Measurements from ENCODE around the gene NOP9.
"Not testable (repeated sequence)": the region's sequence is repeated elsewhere in the genome, so short reads cannot be mapped to it uniquely, and the experiment has no call there.

NOP9 gene

DNA sequence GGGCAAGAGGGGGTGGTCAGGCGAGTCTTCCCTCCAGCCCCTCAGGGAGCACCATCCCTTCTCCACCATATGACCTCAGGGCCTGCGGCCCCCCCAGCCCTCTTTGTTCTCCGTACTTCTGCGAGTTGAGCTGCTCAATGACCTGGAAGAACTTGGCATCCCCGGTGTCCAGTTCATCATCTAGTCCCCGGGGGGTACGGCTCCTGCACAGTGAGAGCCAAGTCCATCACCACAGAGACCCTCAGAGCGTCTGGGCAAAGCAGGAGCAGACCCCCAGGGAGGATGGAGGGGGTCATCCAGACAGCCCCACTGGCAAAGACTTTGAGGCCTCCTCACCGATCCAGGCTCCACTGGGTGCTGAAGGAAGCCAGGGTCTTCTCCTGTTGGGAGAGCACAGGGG lies 26.3 kb downstream of the NOP9 start:
- H3K36me3 ChIP-seq (ENCODE audit: control insufficient read depth, low read depth, low read length) = no peaks in the 10 kb centered on the region
- no peak overlapping the region for H3K4me3 ChIP-seq (ENCODE audit: low read length)
- H3K9me3 ChIP-seq (ENCODE audit: control insufficient read depth, low read depth, low read length) = no peaks in the 10 kb centered on the region
- peaks cover 28% of the 10 kb centered on the region for H3K27me3 ChIP-seq (ENCODE audit: control insufficient read depth, insufficient read depth, low read length)
- H3K4me1 ChIP-seq (ENCODE audit: control insufficient read depth, low read depth, low read length) = no peaks in the 10 kb centered on the region
- H3K27ac ChIP-seq (ENCODE audit: low read length) = no peak overlapping the region
- H3K9ac ChIP-seq (ENCODE audit: low read length) = no peak overlapping the region

DNA sequence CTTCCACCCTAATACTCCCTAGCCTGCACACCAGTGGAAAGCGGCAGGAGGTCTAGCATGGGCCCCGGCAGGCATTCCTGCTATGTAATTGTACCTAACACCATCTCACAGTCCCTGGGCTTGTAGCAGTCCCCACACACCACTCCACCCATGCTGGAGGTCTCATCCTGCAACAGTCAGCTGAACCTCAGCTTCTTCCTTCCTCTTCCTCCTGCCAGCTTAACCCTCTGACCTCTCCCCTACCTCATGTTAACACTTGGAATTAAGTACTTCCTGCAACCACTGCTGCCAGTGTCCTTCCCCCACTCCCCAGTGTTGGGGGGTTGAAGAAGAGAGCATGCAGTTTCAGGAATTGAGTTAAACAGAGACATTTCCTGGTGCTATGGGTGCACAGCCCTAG lies 27.7 kb downstream of the NOP9 start:
- Histone ChIP-seq H3K4me1 (ENCODE audit: control insufficient read depth, low read depth, low read length) (no peaks in the 10 kb centered on the region), H3K9me3 (ENCODE audit: control insufficient read depth, low read depth, low read length) (no peaks in the 10 kb centered on the region), H3K27me3 (ENCODE audit: control insufficient read depth, insufficient read depth, low read length) (peaks cover 42% of the 10 kb centered on the region), H3K9ac (ENCODE audit: low read length) (no peak overlapping the region), H3K4me3 (ENCODE audit: low read length) (no peak overlapping the region), H3K36me3 (ENCODE audit: control insufficient read depth, low read depth, low read length) (no peaks in the 10 kb centered on the region), H3K27ac (ENCODE audit: low read length) (no peak overlapping the region)

DNA sequence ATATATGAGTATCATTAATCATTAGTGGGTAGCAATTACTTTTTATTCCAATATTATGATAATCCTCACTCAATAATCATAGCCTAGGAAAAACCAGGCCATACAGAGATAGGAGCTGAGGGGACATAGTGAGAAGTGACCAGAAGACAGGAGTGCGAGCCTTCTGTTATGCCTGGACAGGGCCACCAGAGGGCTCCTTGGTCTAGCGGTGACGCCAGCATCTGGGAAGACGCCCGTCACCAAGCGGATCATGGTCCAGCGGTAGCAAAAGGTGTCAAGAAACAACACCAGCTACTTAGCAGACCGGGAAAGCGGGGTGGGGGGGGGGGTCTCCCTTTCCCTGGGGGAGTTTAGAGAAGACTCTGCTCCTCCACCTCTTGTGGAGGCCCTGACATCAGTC lies 28.3 kb downstream of the NOP9 start:
- H3K27me3 ChIP-seq (ENCODE audit: control insufficient read depth, insufficient read depth, low read length) = peaks cover 48% of the 10 kb centered on the region
- H3K4me3 ChIP-seq (ENCODE audit: low read length); H3K27ac ChIP-seq (ENCODE audit: low read length); H3K9ac ChIP-seq (ENCODE audit: low read length); H3K4me1 ChIP-seq (ENCODE audit: control insufficient read depth, low read depth, low read length); H3K36me3 ChIP-seq (ENCODE audit: control insufficient read depth, low read depth, low read length); H3K9me3 ChIP-seq (ENCODE audit: control insufficient read depth, low read depth, low read length): not testable (repeated sequence)

DNA sequence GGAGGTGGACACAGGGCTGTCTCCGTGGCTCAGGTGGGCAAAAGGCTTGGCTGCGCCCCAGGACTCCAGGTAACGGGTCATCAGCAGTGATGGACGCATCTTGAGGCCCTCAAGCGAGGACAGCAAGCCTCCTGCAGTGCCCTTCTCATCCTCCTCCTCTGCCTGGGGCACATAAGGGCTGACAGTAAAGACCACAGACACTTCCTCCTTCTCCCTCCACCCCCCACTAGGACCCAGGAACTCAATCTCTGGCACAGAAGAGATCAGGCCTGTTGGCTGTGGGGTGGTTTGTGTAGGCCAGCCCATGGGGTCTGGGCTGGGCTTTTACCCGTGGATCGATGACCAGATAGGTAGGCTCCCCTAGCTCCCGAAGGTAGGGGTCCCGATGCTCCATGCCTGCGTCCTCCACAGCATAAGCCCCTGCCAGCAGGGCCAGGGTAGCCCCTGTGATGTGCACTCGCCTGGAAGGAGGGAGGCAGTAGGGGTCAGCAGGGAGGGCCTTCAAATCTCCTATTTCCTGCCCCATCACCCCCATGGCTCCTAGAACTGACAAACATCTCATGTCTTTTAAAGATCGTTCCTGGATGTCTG lies 29.5 kb downstream of the NOP9 start:
- peaks cover 54% of the 10 kb centered on the region for H3K27me3 ChIP-seq (ENCODE audit: control insufficient read depth, insufficient read depth, low read length)
- H3K9ac ChIP-seq (ENCODE audit: low read length) = no peak overlapping the region
- H3K4me1 ChIP-seq (ENCODE audit: control insufficient read depth, low read depth, low read length) = peaks cover 3% of the 10 kb centered on the region
- H3K9me3 ChIP-seq (ENCODE audit: control insufficient read depth, low read depth, low read length) = no peaks in the 10 kb centered on the region
- no peaks in the 10 kb centered on the region for H3K36me3 ChIP-seq (ENCODE audit: control insufficient read depth, low read depth, low read length)
- H3K27ac ChIP-seq (ENCODE audit: low read length) = no peak overlapping the region
- H3K4me3 ChIP-seq (ENCODE audit: low read length) = no peak overlapping the region

DNA sequence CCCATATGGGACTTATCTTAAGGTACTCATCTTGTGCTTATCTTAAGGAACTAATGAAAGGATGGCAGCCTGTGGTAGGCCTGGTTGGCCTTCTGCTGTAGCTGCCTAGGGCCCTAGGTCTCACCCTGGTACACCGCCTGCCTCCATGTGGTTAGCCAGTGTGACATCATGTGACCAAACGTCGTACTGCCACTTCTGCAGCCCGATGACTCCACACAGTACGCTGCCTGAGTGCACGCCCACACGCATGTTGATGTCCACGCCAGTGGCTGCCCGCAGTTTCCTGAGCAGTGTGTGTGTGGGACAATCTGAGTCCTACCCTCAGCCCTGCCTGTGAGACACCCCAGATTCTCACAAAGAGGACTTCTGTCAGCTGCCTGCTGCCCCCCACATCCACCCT lies 30.1 kb downstream of the NOP9 start:
- no peaks in the 10 kb centered on the region for H3K9me3 ChIP-seq (ENCODE audit: control insufficient read depth, low read depth, low read length)
- no peak overlapping the region for H3K4me3 ChIP-seq (ENCODE audit: low read length)
- H3K9ac ChIP-seq (ENCODE audit: low read length) = no peak overlapping the region
- H3K36me3 ChIP-seq (ENCODE audit: control insufficient read depth, low read depth, low read length) = no peaks in the 10 kb centered on the region
- H3K27ac ChIP-seq (ENCODE audit: low read length) = no peak overlapping the region
- H3K27me3 ChIP-seq (ENCODE audit: control insufficient read depth, insufficient read depth, low read length) = peaks cover 59% of the 10 kb centered on the region
- peaks cover 3% of the 10 kb centered on the region for H3K4me1 ChIP-seq (ENCODE audit: control insufficient read depth, low read depth, low read length)

DNA sequence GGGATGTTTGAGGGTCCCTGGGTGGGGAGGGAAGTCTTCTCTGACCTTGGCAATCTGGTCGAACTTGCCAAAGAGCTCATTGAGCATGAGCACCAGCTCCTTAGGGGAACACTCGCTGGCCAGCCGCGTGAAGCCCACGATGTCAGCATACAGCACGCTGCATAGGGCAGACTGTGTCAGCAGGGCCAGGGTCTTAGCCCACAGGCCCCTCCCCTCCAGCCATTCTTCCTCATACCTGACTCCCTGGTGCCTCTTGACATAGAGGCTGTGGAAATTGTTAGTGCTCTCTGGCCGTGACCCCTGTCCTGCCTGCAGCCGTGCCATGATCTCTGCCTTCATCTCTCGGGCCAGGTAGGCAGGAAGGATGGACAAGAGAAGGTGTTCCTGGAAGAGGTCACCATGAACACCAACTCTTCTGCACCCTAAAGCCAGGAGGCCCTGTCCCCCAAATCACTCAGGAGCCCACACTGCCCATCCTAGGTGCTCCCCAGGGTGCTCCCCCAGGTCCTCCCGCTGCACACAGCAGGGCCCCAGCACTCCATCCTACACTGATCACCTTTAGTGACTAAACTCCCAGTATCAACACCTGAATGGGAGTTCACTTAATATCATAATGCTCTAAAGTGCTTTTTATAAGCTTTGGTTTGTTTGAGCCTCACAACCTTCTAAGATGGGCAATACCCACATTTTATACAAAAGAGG lies 31.5 kb downstream of the NOP9 start:
- no peak overlapping the region for H3K9ac ChIP-seq (ENCODE audit: low read length)
- peaks cover 3% of the 10 kb centered on the region for H3K4me1 ChIP-seq (ENCODE audit: control insufficient read depth, low read depth, low read length)
- no peak overlapping the region for H3K4me3 ChIP-seq (ENCODE audit: low read length)
- H3K27me3 ChIP-seq (ENCODE audit: control insufficient read depth, insufficient read depth, low read length) = peaks cover 73% of the 10 kb centered on the region
- H3K27ac ChIP-seq (ENCODE audit: low read length) = no peak overlapping the region
- no peaks in the 10 kb centered on the region for H3K36me3 ChIP-seq (ENCODE audit: control insufficient read depth, low read depth, low read length)
- no peaks in the 10 kb centered on the region for H3K9me3 ChIP-seq (ENCODE audit: control insufficient read depth, low read depth, low read length)

DNA sequence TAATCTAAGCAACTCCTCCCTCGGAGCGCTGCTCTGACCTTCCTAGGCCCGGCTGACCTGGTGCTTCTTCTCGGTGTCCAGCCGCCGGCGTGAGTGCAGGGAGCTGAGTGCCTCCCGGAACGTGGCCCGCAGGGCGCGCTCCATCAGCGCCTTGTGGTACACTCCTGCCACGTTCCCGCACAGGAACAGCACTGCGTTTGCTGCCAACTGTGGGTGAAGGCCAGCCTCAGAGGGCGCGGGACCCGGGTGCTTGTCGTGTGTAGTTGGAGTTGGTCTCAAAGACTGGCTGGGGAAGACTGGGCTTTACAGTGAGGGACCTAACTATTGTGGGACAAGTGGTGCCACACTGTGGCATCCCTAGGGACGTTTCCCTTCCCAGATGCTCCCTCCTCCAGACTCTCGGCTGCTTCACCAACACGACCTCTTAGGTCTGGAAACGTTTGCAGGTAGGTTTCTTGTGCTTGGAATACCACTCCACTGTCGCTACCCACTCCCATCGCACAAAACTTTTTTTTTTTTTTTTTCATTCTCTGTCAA lies 32.1 kb downstream of the NOP9 start:
- no peak overlapping the region for H3K27ac ChIP-seq (ENCODE audit: low read length)
- peak overlapping the region; percentile 48 for H3K4me3 ChIP-seq (ENCODE audit: low read length)
- H3K9me3 ChIP-seq (ENCODE audit: control insufficient read depth, low read depth, low read length) = no peaks in the 10 kb centered on the region
- no peaks in the 10 kb centered on the region for H3K36me3 ChIP-seq (ENCODE audit: control insufficient read depth, low read depth, low read length)
- no peak overlapping the region for H3K9ac ChIP-seq (ENCODE audit: low read length)
- peaks cover 3% of the 10 kb centered on the region for H3K4me1 ChIP-seq (ENCODE audit: control insufficient read depth, low read depth, low read length)
- H3K27me3 ChIP-seq (ENCODE audit: control insufficient read depth, insufficient read depth, low read length) = peaks cover 80% of the 10 kb centered on the region

DNA sequence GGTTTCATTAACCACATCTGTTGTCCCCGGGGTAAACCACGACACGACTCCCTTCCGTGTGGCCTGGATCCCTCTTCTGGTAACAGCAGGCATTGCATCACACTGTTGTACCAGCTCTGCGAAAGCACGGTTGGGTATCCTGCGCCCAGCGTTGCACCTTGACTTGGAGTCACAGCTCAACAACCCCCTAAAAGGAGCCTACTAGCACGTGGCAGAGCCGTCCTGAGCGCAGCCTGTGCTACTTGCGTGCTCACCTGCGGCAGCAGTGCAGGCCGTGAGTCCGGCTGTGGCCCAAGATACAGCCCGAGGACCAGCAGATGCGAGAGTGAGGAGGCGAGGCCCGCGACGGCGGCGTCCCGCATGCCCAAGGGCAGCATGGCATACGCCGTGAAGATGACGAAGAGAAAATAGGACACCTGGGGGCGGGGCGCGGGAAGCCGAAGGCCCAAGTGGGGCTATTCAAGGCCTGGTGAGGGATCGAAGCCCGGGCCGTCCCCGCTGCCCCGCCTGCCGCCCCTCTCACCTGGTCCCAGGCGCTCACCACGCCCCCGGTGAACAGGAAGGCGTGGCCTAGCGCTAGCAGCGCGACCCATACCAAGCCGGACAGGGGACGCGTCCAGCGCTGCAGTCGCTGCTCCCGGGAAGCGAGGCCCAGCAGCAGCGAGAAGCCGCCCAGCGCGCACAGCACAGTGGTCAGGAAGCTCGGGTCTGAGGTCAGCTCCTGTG lies 32.8 kb downstream of the NOP9 start:
- Histone ChIP-seq H3K27me3 (ENCODE audit: control insufficient read depth, insufficient read depth, low read length) (peaks cover 86% of the 10 kb centered on the region), H3K4me3 (ENCODE audit: low read length) (peak overlapping the region; percentile 48), H3K4me1 (ENCODE audit: control insufficient read depth, low read depth, low read length) (peaks cover 3% of the 10 kb centered on the region), H3K9ac (ENCODE audit: low read length) (no peak overlapping the region), H3K27ac (ENCODE audit: low read length) (no peak overlapping the region), H3K36me3 (ENCODE audit: control insufficient read depth, low read depth, low read length) (no peaks in the 10 kb centered on the region), H3K9me3 (ENCODE audit: control insufficient read depth, low read depth, low read length) (no peaks in the 10 kb centered on the region)

DNA sequence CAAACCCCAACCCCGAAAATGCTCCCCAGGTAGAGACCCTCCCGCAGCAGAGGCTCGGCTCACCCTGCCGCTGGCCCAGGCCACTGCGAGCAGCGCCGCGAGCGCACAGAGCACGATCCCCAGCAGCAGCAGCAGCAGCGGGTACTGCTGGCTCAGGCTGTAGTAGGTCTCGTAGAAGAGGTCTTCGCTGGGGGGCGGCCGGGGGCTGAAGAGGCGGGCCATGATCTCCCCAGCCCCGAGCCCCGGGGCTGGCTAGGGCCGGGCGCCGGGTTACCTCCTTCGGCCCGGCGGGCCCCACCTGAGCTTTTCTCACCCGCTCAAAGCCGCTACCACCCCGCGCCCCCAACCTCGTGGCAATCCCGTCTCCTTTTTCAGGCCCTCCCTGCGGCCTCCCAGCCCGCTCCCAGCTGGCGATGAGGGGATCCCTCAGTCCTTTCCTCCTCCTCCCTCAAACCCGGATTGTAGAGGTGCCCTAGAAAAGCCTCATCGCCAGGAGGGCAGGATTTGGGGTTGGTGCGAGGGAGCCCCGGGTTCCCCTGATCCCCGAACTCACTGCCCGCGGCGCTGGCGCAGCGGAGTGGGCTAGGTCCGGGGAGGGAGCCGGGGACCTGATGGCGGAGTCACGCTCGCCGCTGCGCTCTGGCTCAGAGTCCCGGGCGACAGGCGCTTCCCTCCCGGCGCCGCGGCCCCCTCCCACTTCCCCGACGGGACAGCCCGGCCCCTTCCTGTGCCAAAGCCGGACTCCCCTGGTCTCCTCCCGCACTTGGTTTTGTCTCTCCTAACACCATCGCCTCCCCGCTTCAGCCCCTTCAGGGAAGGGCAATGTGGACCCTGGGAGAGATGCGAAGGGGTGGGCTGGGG lies 35.0 kb downstream of the NOP9 start, which contains the start of gene ADCY4:
Gene ADCY4, minus strand, starts transcription at position 641 of the 861 bp plus-strand sequence. Its CDS starts 419 bp downstream, at position 222.
- peaks cover 100% of the 10 kb centered on the region for H3K27me3 ChIP-seq (ENCODE audit: control insufficient read depth, insufficient read depth, low read length)
- peak within 1 kb of the TSS; percentile 64 for H3K4me3 ChIP-seq (ENCODE audit: low read length)
- H3K27ac ChIP-seq (ENCODE audit: low read length) = no peak within 1 kb of the TSS
- no peaks in the 10 kb centered on the region for H3K36me3 ChIP-seq (ENCODE audit: control insufficient read depth, low read depth, low read length)
- H3K4me1 ChIP-seq (ENCODE audit: control insufficient read depth, low read depth, low read length) = peaks cover 3% of the 10 kb centered on the region
- no peaks in the 10 kb centered on the region for H3K9me3 ChIP-seq (ENCODE audit: control insufficient read depth, low read depth, low read length)
- no peak within 1 kb of the TSS for H3K9ac ChIP-seq (ENCODE audit: low read length)

DNA sequence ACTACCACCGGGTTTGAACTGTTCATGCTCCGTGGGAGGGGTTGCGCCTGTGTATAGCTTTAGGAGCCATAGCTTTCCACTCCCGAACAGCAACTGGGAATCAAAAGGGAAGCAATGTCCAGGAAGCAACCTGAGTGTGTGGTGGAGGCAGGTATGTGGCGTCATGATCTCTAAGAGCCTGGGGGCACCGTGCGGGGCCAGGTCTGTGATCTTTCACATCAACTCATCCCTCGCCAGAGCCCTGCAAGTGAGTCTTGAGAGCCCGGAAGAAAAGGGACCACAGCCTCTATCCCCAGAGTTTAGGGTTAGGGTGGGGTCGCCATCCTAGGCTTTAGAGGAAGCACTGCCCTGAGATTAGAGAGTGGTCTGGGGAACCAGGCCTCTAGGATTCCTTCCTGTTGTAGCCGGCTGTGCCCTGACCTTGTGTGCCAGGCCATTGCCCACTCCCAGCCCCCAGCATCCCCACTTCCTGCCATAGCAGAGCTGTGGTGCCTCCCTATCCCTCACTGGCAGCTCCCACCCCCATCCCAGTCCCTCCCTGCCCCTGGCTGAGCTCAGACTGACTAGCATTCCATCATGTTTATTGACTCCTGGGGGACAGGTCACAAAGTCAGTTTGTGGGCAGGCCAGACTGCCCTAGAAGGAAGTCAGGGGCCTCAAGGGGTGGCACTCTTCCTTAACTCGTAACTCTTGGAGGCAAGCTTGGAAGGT lies 36.0 kb downstream of the NOP9 start:
- Histone ChIP-seq H3K4me1 (ENCODE audit: control insufficient read depth, low read depth, low read length) (peaks cover 3% of the 10 kb centered on the region), H3K4me3 (ENCODE audit: low read length) (peak overlapping the region; percentile 64), H3K9ac (ENCODE audit: low read length) (no peak overlapping the region), H3K27me3 (ENCODE audit: control insufficient read depth, insufficient read depth, low read length) (peaks cover 100% of the 10 kb centered on the region), H3K9me3 (ENCODE audit: control insufficient read depth, low read depth, low read length) (no peaks in the 10 kb centered on the region), H3K27ac (ENCODE audit: low read length) (no peak overlapping the region), H3K36me3 (ENCODE audit: control insufficient read depth, low read depth, low read length) (no peaks in the 10 kb centered on the region)
